ENCODE measurements around the gene CREB3L1. TPM values are rescaled to one million over a fixed set of nuclear protein-coding genes. Genes with fewer than 3 reads are reported as not detected.

The CREB3L1 gene
- total and polyA plus RNA-seq, 10 donors = 0.28 to 8.9 (median 2.8) TPM

- Histone ChIP-seq H3K27me3 (replicated peaks in 1 of 7) (peaks cover 0 to 72% (median 45%) of the 10 kb centered on the region in 7 donors), H3K4me3 (no peak overlapping the region), H3K36me3 (no peaks in the 10 kb centered on the region), H3K27ac (peak overlapping the region in 2 of 8 donors; percentile 5 to 50), H3K4me1 (peaks cover 9 to 71% (median 37%) of the 10 kb centered on the region in 6 donors), H3K9me3 (no peaks in the 10 kb centered on the region)
- DNase-seq = no peak
- intact Hi-C loops (cut with DNase I; ENCODE audit: low total_unique reads) = no loop called here
- TF ChIP-seq POLR2AphosphoS5 (IDR thresholded peaks at IDR 0.05) (no peak), POLR2A (IDR thresholded peaks at IDR 0.05) (no peak)
- TF ChIP-seq, protein P1, sequence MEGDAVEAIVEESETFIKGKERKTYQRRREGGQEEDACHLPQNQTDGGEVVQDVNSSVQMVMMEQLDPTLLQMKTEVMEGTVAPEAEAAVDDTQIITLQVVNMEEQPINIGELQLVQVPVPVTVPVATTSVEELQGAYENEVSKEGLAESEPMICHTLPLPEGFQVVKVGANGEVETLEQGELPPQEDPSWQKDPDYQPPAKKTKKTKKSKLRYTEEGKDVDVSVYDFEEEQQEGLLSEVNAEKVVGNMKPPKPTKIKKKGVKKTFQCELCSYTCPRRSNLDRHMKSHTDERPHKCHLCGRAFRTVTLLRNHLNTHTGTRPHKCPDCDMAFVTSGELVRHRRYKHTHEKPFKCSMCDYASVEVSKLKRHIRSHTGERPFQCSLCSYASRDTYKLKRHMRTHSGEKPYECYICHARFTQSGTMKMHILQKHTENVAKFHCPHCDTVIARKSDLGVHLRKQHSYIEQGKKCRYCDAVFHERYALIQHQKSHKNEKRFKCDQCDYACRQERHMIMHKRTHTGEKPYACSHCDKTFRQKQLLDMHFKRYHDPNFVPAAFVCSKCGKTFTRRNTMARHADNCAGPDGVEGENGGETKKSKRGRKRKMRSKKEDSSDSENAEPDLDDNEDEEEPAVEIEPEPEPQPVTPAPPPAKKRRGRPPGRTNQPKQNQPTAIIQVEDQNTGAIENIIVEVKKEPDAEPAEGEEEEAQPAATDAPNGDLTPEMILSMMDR (IDR thresholded peaks at IDR 0.05 in 8 of 11, conservative IDR thresholded peaks at IDR 0.05 in 3 of 11) = no peak
- 20 to 29% (median 25%) methylated on average over 11 of the region's 11 CpGs for WGBS, 5 donors
Observed at GRCh38 chr11:46330563-46331281, 53.3 kb downstream of the CREB3L1 start.

DNA sequence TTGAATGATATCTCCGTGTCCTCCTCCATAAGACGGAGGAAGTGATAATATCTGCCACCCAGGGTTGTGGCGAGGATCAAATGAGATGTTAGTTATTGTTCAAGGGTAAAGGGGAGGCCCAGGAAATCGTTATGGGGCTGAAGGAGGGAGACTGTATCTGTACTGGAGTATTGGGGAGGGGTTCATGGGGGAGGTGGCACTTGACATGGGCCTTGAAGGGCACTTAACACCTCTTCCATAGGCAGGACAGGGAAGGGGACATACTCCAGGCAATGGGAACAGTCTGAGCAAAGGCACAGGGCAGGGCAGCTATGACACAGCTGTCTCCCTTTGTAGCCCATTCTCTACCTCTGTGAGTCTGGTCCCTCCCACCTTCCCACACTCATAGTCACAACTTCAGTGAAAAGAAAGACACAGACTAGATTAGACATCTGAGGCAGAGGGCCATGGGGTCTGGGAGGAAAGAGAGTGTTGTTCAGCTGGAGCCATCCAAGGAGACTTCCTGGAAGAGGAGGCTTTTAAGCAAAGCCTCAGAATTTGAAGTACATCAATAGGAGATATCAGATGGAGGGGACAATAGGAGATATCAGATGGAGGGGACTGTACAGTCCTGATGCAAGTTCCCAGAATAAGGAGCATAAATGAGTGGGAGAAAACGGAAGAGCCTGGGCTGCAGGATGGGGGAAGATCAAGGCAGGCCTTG, 54.0 kb downstream of the CREB3L1 start:
- H3K9me3 ChIP-seq = no peaks in the 10 kb centered on the region
- peak overlapping the region in 2 of 8 donors; percentile 5 to 50 for H3K27ac ChIP-seq
- DNase-seq = no peak
- no peak overlapping the region for H3K4me3 ChIP-seq
- 22 to 33% (median 26%) methylated on average over 5 of the region's 5 CpGs for WGBS, 5 donors
- peaks cover 9 to 77% (median 37%) of the 10 kb centered on the region in 6 donors for H3K4me1 ChIP-seq
- H3K27me3 ChIP-seq (replicated peaks in 1 of 7) = peaks cover 0 to 79% (median 45%) of the 10 kb centered on the region in 7 donors
- intact Hi-C loops (cut with DNase I; ENCODE audit: low total_unique reads) = no loop called here
- TF ChIP-seq, protein P1 (IDR thresholded peaks at IDR 0.05 in 8 of 11, conservative IDR thresholded peaks at IDR 0.05 in 3 of 11) = no peak
- TF ChIP-seq POLR2AphosphoS5 (IDR thresholded peaks at IDR 0.05) (no peak), POLR2A (IDR thresholded peaks at IDR 0.05) (no peak)
- no peaks in the 10 kb centered on the region for H3K36me3 ChIP-seq

DNA sequence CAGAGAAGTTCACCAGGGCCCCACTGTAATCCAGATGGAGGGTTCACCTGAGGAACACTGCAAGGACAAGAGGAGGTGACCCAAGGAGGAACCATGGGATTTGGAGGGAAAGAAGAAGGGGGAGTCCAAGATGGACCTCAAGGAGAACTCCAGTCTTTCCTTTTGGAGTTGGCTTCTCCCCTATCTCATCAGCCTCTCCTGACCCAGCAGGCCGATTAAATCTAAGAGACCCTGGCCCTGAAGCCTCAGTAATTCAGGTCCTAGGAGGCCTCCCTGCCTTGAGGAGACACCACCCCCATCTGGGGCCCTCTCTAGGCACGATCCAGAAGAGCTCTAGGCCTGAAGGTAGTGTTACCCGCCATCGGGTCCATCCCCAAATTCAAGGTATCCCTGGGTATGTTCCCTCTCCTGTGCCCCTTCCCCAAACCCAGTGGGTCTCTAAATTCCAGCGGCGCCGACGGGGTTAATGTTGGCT, 54.7 kb downstream of the CREB3L1 start:
- peak overlapping the region in 7 of 8 donors; percentile 32 to 72 (median 39) for H3K4me3 ChIP-seq

More for the DNA sequence above, 54.7 kb downstream of the CREB3L1 start:
- Histone ChIP-seq H3K27me3 (replicated peaks in 1 of 7) (peaks cover 0 to 81% (median 45%) of the 10 kb centered on the region in 7 donors), H3K36me3 (no peaks in the 10 kb centered on the region), H3K4me1 (peaks cover 9 to 77% (median 37%) of the 10 kb centered on the region in 6 donors), H3K27ac (peak overlapping the region in 3 of 8 donors; percentile 31 to 55 (median 51)), H3K9me3 (no peaks in the 10 kb centered on the region)
- TF ChIP-seq POLR2AphosphoS5 (IDR thresholded peaks at IDR 0.05) (no peak), POLR2A (IDR thresholded peaks at IDR 0.05) (no peak)
- TF ChIP-seq, protein P1 (IDR thresholded peaks at IDR 0.05 in 8 of 11, conservative IDR thresholded peaks at IDR 0.05 in 3 of 11) = no peak
- DNase-seq = no peak
- intact Hi-C loops (cut with DNase I; ENCODE audit: low total_unique reads) = no loop called here
- 31 to 42% (median 33%) methylated on average over 4 to 8 of the region's 8 CpGs for WGBS, 5 donors
